HG03565 (cell line): ENCODE measurements around the gene KPNA6.
"Not testable (repeated sequence)": the region's sequence is repeated elsewhere in the genome, so short reads cannot be mapped to it uniquely, and the experiment has no call there.

Experiments used
- ATAC-seq: cut with Tn5 transposase; IDR thresholded peaks from one replicate; pipeline ENCODE4 v1.9.1; 2021; ENCODE audit warnings: mild to moderate bottlenecking, moderate library complexity; ENCODE audit not compliant: unreplicated experiment

KPNA6 gene

DNA sequence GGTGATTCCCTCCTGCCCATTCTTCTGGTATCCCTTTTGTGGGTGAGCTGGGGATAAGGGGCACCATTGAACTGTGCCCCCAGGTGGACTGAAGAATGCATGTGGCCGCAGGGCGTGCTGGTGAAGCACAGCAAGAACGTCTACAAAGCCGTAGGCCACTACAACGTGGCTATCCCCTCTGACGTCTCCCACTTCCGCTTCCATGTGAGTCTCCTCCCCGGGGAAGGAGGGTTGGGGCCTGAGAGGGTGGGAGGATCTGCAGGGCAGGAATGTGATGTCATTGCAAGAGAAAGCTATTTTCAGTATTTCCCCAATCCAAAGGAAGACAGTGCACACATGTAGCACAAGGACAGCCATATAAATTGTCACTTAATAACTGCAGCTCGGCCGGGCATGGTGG, 7.5 kb upstream of the KPNA6 start:
- no peak for ATAC-seq

DNA sequence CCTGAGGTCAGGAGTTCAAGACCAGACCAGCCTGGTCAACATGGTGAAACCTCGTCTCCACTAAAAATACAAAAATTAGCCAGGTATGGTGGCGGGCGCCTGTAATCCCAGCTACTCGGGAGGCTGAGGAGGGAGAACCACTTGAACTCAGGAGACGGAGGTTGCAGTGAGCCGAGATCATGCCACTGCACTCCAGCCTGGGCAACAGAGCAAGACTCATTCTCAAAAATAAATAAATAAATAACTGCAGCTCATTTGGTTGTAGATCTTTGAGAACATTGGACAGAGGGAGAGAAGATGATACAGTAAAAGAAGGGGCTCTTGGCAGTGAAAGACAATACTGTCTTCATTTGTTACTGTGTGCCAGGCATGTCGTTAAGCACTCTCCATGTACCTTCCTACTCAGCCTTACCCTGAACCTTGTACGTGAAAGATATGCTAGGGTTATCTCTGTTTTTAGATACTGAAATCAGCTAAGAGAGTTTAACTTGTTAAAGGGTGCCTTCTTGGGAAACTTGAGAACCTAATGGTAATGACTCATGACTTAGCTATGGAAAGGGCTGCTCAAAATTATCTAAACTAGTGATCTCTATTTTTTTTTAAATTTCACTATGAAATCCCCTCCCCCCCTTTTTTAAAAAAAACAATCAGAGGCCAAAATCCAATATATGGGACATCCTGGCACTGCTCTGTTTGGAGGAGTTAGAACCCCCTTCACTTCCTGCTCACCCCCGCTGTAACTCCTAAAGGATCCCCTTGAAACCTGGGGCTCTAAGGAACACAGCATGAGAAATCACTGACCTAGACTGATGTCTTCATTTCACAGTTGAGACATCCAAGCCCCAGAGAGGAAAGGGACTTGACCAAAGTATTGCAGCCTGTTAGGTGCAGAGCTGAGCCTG, 6.8 kb upstream of the KPNA6 start:
- no peak for ATAC-seq

DNA sequence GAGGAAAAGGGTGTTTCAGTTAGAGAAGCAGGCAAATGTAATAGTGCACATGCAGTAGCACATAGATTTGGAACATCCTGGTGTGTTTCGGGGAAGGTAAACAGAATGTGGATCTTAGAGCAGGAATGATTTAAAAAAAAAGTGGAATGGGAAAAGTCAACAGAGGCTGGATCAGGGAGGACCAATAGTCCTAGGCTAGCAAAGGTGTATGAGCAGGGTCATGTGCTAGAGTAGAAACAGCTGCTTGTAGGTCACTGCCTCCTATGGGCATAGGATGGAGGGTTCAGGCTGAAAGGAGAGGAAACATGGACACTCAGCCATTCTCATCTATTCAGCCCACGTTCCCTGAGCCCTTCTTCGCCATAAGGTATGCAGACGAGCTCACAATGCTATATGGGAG, 3.7 kb upstream of the KPNA6 start:
- no peak for ATAC-seq

DNA sequence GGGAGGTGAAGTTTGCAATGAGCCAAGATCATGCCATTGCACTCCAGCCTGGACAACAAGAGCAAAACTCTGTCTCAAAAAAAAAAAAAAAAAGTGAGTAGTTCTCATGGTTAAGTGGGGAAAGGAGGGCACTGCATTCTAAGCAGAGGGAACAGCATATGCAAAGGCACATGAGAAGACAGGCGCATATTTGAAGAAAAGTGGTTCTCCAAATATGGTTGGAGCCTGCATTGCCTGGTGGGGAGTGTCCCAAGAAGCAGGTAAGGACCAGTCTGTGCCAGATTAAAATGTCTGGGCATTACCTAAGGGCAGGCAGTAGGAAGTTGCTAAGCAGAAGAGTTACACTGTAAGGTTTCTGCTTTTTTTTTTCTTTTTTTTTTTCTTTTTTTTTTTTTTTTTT, 2.5 kb upstream of the KPNA6 start:
- ATAC-seq: no peak

DNA sequence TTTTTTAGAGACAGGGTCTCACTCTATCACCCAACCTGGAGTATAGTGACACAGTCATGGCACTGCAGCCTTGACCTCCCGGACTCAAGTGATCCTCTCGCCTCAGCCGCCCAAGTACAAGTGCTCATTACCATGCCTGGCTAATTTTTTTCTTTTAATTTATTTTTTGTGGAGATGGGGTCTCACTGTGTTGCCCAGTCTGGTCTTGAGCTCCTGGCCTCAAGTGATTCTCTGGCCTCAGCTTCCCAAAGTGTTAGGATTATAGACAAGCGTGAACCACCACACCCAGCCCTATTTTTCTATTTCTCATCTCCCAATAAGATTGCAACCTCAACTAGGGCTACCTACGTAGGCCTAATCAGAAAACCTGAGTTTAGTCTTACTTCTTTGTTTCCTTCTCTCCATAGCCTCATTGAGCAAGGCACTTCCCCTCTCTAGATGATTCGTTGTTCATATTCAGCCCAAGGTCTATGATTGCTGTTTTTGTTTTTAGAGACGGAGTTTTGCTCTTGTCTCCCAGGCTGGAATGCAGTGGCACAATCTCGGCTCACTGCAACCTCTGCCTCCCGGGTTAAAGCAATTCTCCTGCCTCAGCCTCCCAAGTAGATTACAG, 1.1 kb upstream of the KPNA6 start:
- ATAC-seq: no peak

DNA sequence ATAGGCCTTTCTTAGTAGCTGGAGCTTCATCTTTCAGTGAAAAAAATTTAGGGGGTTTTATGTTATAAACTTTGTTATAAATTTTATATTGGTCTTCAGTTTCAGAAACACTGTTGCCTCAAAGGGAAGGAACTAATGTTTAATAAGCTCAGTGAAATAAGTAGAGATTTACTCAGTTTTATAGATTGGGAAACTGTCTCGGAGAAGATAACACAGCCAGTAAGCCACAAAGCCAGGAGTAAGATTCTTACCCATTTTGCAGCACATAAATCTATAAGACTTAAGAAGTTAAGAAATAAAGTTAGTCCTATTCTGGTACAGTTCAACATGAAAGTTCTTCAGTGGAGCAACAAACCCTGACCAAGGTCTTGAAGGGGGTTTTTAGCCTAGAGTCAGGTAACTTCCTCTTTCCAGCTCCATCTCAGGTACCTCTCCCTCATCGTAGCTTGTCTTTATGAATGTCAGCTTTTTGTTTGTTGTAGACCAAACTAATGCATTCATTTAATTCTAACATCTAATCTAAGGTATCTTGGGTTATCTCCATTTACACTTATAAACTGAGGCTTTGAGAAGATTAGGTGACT, 3.3 kb downstream of the KPNA6 start:
- ATAC-seq: no peak

DNA sequence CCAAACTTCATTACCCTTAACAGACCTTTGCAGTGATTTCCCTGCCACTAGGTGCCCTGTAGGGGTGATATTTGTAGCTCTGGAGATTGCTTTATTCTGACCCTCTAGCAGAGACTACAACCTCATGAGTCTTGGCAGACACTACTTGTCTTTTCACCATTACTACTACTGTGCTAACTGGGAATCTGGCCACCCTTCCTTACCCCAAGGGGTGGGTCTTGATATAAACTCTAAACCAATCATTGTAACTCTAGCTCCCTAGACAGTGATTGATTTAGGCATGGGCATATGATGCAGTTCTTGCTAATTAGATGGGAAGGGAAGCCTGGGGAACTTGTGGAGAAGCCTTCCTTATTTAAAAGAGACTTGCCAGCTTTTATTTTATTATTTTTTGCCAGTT, 3.9 kb downstream of the KPNA6 start:
- ATAC-seq: no peak

DNA sequence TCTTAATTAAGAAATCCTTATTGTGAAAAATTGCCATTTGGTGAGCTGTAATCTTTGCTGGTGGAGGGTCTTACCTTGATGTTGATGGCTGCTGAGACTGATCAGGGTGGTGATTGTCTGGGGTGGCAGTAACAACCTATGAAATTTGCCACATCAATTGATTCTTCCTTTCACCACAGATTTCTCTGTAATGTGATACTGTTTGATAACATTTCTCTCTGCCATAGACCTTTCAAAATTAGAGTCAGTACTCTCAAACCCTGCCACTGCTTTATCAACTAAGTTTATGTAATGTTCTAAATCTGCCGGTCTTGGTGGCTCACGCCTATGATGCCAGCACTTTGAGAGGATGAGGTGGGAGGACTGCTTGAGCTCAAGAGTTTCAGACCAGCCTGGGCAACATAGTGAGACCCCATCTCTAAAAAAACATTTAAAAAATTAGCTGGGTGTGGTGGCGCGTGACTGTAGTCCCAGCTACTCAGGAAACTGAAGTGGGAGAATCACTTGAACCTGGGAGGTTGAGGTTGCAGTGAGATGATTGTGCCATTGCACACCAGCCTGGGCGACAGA, 5.0 kb downstream of the KPNA6 start:
- no peak for ATAC-seq

DNA sequence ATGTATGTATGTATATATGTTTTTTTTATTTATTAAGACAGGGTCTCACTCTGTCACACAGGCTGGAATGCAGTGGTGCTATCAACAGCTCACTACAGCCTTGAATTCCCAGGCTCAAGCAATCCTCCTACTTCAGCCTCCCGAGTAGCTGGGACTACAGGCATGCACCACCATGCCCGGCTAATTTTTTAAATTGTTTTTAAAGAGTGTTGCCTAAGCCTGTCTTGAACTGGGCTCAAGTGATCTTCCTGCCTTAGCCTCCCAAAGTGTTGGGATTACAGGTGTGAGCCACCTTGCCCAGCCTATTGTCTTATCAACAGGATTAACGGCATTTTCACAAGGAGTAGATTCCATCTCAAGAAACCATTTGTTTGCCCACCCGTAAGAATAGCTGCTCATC, 5.6 kb downstream of the KPNA6 start:
- not testable (repeated sequence) for ATAC-seq

DNA sequence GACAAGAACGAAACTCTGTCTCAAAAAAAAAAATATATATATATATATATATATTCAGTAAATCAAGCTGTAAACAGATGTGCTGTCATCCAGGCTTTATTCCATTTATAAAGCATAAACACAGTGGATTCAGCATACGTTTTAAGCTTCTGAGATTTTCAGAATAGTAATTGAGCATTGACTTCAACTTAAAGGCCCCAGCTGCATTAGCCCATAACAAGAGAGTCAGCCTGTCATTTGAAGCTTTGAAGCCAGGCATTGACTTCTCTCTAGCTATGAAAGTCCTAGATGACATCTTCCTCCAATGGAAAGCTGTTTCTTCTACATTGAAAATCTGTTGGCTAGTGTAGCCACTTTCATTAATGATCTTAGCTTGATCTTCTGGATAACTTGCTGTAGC, 6.6 kb downstream of the KPNA6 start:
- no peak for ATAC-seq

DNA sequence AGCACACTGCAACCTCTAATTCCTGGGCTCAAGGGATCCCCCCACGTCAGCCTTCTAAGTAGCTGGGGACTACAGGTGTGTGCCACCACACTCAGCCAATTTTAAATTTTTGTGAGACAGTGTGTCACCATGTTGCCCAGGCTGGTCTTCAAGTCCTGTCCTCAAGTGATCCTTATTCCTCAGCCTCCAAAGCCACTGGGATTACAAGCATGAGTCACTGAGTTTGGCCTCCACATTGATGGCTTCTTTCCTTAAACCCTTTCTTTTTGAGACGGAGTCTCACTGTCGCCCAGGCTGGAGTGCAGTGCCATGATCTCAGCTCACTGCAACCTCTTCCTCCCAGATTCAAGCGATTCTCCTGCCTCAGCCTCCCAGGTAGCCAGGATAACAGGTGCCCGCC, 7.6 kb downstream of the KPNA6 start:
- ATAC-seq: no peak

DNA sequence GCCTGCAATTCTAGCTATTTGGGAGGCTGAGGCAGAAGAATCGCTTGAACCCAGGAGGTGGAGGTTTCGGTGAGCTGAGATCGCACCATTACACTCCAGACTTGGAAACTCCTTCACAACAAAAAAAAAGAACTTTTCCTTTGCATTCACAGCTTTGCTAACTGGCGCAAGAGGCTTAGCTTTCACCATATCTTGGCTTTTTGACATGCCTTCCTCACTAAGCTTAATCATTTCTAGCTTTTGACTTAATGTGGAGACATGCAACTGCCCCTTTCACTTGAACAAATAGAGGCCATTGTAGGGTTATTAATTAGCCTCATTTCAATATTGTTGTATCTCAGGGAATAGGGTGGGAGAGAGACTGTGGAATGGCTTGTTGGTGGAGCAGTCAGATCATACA, 8.7 kb downstream of the KPNA6 start:
- no peak for ATAC-seq

DNA sequence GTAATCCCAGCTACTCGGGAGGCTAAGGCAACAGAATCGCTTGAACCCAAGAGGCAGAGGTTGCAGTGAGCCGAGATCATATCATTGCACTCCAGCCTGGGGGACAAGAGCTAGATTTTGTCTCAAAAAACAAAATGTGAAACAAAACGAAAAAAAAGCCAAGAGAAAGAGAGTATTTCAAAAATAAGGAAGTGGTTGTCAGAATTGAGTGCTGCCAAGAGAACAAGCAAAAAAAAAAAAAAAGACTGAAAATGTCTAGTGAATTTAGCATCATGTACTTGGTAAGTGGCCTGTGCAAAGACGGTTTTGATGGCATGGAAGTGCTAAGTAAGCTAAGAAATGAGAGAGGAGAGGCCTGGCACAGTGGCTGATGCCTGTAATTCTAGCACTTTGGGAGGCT, 14.3 kb downstream of the KPNA6 start:
- no peak for ATAC-seq

DNA sequence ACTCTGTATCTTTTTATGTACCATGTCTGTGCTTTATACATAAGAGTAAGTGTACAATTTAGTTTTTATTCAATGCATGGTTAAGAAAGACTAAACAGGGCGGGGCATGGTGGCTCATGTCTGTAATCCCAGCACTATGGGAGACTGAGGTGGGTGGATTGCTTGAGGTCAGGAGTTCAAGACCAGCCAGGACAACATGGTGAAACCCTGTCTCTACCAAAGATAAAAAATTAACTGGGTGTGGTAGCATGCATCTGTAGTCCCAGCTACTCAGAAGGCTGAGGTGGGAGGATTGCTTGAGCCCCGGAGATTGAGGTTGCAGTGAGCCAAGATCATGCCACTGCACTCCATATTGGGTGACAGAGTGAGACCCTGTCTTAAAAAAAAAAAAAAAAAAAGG, 15.5 kb downstream of the KPNA6 start:
- ATAC-seq: not testable (repeated sequence)

DNA sequence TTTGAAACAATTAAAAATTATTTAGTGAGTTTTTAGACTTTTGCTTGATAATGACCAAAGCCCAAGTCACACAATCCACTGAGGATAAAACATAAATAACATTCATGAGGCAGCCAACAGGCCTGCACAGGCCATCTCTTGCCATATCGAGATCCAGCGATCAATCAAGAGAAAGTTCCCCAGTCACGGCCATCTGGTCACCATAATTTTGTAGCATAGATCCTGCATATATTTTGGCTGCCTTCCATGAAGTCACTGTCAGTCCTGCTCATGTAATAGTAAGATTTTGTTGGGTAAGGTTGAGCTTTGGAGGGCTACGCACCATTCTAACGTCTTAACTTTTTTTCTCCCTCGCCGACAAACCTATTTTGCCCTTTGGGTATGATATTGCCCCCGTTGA, 17.5 kb downstream of the KPNA6 start:
- ATAC-seq: no peak

DNA sequence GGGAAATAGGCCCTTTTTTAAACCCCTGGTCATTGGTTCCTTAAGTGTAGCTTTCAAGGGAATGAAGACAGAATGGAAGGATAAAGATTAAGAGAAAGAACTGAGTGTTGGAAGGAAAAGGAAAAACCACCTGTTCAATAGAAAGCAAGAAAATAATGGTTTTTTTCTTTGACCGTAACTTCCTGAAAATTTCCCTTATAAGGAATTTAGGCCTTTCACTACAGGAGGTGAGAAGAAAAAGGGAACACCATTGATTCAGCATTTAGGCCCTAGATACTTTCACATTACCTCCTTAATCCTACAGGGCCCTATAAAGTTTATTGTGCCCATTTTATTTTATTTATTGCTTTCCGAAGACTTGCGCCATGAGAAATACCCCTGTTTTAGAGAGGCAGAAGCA, 18.9 kb downstream of the KPNA6 start:
- no peak for ATAC-seq

DNA sequence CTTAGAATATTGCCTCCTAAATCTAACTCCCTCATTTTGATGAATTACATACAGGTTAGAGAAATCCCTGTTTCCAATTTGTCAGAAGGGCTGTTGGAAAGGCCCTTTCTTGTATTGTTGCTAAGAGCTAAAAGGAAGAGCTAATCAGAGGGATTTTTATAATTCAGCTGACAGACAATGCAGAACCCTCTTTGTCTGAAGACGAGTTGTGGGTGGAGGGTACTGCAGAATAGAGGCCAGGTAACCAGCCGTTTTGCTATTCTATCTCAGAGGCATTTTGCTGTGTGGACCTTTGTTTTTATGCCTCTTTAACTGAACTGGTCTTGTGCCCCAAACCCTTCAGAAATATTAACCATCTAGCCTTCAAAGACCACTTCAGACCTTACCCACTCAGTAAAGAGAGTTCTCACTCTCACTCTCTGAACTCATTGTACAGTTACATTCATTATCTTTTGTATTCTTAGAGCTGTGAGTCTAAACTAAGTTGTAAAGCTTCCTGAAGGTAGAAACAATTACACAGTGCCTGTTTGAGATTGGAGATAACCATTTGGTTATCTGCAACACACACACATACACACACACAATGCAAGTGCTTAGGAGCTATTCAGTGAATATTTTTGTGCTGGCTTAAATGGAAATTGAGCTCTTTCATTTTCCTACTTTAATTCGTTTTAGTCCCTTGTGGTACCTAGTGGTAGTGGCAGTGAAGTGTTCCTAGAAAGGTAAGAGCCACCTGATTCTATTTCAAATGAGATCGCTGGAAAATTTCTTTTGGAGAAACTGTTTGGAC, 19.7 kb downstream of the KPNA6 start:
- ATAC-seq: no peak

DNA sequence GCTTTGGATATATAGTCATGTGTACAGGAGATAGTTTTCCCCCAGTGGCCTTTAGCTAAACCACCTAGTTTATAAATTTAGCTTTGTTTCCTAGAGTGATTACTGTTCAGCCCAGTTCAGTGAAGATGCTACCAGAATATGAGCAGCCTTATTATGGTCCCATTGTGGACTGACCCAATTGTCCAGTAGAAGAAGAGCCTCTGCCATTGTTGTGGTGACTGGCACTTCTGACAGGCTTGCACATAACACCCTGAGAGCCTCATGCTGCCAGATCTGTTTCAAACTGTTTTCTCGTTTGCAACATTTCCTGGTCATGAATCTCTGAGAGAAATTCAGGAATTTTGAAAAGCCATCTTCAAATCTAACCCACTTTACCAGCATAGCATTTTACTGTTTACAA, 20.6 kb downstream of the KPNA6 start:
- no peak for ATAC-seq

DNA sequence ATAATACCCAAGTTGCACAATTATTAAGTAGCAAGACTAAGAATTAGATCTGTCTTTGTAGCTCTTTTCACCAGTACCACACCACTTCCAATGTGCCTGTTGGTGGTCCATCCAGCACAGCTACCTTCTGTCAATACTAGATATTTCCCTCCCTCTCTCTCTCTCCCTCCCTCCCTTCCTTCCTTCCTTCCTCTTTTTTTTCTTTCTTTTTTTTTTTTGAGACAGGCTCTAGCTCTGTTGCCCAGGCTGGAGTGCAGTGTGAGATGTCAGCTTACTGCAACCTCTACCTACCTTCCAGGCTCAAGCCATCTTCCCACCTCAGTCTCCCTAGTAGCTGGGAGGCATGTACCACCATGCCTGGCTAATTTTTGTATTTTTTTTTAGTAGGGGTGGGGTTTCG, 21.1 kb downstream of the KPNA6 start:
- ATAC-seq: no peak

DNA sequence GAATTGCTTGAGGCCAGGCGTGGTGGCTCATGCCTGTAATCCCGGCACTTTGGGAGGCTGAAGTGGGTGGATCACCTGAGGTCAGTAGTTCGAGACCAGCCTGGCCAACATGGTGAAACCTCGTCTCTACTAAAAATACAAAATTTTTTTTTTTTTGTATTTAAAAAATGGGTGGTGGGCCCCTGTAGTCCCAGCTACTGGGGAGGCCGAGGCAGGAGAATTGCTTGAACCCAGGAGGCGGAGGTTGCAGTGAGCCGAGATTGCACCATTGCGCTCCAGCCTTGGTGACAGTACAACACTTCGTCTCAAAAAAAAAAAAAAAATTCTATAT, 26.1 kb downstream of the KPNA6 start:
- ATAC-seq: not testable (repeated sequence)

DNA sequence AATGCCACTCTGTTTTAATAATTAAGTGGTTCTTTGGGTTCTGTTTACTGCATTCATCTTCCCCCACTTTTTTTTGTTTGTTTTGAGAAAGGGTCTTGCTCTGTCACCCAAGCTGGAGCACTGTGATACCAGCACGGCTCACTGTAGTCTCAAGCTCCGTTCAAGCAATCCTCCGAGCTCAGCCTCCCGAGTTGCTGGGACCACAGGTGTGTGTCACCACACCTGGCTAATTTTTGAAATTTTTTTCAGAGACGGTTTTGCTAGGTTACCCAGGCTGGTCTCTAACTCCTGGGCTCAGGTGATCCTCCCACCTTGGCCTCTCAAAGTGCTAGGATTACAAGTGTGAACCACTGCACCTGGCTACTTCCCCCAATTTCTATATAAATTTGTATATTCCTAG, 29.3 kb downstream of the KPNA6 start:
- no peak for ATAC-seq
